ENCODE data around the gene HYLS1.

The HYLS1 gene

GRCh38 chr11:125945797-125946520 lies 58.5 kb downstream of the HYLS1 start, which contains the start of gene VSIG10L2:
Gene VSIG10L2 (plus strand): TSS chr11:125946044. CDS start chr11:125946056, 12 bp downstream.
- H3K9me2 ChIP-seq (ENCODE audit: low read depth, low read length) = no peaks in the 10 kb centered on the region
- no peak within 1 kb of the TSS for H3K4me2 ChIP-seq (ENCODE audit: low read length)
- no peaks in the 10 kb centered on the region for H4K20me1 ChIP-seq (ENCODE audit: insufficient read depth, low read length)
- no peaks in the 10 kb centered on the region for H3K36me3 ChIP-seq (ENCODE audit: insufficient read depth, low read length)
- H3K4me1 ChIP-seq (ENCODE audit: insufficient read depth, low read length, severe bottlenecking) = no peaks in the 10 kb centered on the region
- TF ChIP-seq EZH2 (IDR thresholded peaks at IDR 0.05; ENCODE audit: borderline replicate concordance, low read length) = no peak
- TF ChIP-seq CTCF (IDR thresholded peaks at IDR 0.05; ENCODE audit: low read length) = no peak
- no peak within 1 kb of the TSS for H3K4me3 ChIP-seq (ENCODE audit: low read depth, low read length, poor library complexity, severe bottlenecking)
- H3K9me3 ChIP-seq (ENCODE audit: low read length) = no peaks in the 10 kb centered on the region
- H3K9ac ChIP-seq (ENCODE audit: low read length) = no peak within 1 kb of the TSS
- H3F3A ChIP-seq (ENCODE audit: insufficient read depth, low read length) = no peaks in the 10 kb centered on the region
- no peak within 1 kb of the TSS for H2AFZ ChIP-seq (ENCODE audit: low read length)
- no peaks in the 10 kb centered on the region for H3K27me3 ChIP-seq (ENCODE audit: insufficient read depth, low read length)
- no peaks in the 10 kb centered on the region for H3K79me2 ChIP-seq (ENCODE audit: insufficient read depth, low read length)
- no peak within 1 kb of the TSS for H3K27ac ChIP-seq (ENCODE audit: low read depth, low read length, poor library complexity, severe bottlenecking)

DNA sequence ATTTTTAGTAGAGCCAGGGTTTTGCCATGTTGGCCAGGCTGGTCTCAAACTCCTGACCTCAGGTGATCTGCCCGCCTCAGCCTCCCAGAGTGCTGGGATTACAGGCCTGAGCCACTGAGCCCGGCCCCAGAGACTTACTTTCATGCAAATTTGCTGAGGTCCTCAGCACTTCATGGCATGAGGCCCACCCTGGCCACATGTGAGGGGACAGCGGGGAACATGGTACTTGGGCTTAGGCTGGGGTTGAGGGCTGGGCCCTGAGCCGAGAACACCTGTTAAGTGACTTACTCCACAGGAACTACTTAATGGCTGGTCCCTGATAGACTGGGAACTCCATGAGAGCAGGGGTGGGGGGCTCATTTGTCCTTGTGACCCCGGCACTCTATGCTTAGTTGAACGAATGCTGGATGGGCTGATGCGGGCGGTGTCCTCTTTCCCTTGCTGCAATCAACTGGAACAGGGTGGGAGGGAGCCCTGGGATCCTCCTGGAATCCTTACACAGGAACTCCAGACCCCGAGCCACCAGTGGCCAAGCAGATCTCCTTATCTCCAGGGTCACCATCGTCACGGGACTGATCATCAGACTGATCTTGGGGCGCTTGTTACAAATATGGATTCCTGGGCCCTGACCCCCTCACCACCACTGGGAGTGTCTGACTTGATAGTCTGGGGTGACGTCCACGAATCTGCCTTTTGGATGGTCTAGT lies 59.4 kb downstream of the HYLS1 start:
- Histone ChIP-seq H3K79me2 (ENCODE audit: insufficient read depth, low read length) (no peaks in the 10 kb centered on the region), H3K4me1 (ENCODE audit: insufficient read depth, low read length, severe bottlenecking) (no peaks in the 10 kb centered on the region), H3K36me3 (ENCODE audit: insufficient read depth, low read length) (no peaks in the 10 kb centered on the region), H4K20me1 (ENCODE audit: insufficient read depth, low read length) (no peaks in the 10 kb centered on the region), H3K4me3 (ENCODE audit: low read depth, low read length, poor library complexity, severe bottlenecking) (no peak overlapping the region), H3K9me3 (ENCODE audit: low read length) (no peaks in the 10 kb centered on the region), H3K27me3 (ENCODE audit: insufficient read depth, low read length) (no peaks in the 10 kb centered on the region), H2AFZ (ENCODE audit: low read length) (no peak overlapping the region), H3K27ac (ENCODE audit: low read depth, low read length, poor library complexity, severe bottlenecking) (no peak overlapping the region), H3K4me2 (ENCODE audit: low read length) (no peak overlapping the region), H3K9ac (ENCODE audit: low read length) (no peak overlapping the region), H3K9me2 (ENCODE audit: low read depth, low read length) (no peaks in the 10 kb centered on the region), H3F3A (ENCODE audit: insufficient read depth, low read length) (no peaks in the 10 kb centered on the region)
- no peak for TF ChIP-seq EZH2 (IDR thresholded peaks at IDR 0.05; ENCODE audit: borderline replicate concordance, low read length)
- no peak for TF ChIP-seq CTCF (IDR thresholded peaks at IDR 0.05; ENCODE audit: low read length)

GRCh38 chr11:125947419-125948277 lies 60.2 kb downstream of the HYLS1 start:
- H3K9me2 ChIP-seq (ENCODE audit: low read depth, low read length) = no peaks in the 10 kb centered on the region
- no peaks in the 10 kb centered on the region for H3K79me2 ChIP-seq (ENCODE audit: insufficient read depth, low read length)
- no peak overlapping the region for H2AFZ ChIP-seq (ENCODE audit: low read length)
- H3K9me3 ChIP-seq (ENCODE audit: low read length) = no peaks in the 10 kb centered on the region
- H3K4me1 ChIP-seq (ENCODE audit: insufficient read depth, low read length, severe bottlenecking) = no peaks in the 10 kb centered on the region
- no peak overlapping the region for H3K9ac ChIP-seq (ENCODE audit: low read length)
- no peaks in the 10 kb centered on the region for H3K36me3 ChIP-seq (ENCODE audit: insufficient read depth, low read length)
- TF ChIP-seq EZH2 (IDR thresholded peaks at IDR 0.05; ENCODE audit: borderline replicate concordance, low read length) (no peak), CTCF (IDR thresholded peaks at IDR 0.05; ENCODE audit: low read length) (no peak)
- H3F3A ChIP-seq (ENCODE audit: insufficient read depth, low read length) = no peaks in the 10 kb centered on the region
- no peaks in the 10 kb centered on the region for H3K27me3 ChIP-seq (ENCODE audit: insufficient read depth, low read length)
- no peaks in the 10 kb centered on the region for H4K20me1 ChIP-seq (ENCODE audit: insufficient read depth, low read length)
- no peak overlapping the region for H3K4me2 ChIP-seq (ENCODE audit: low read length)
- no peak overlapping the region for H3K4me3 ChIP-seq (ENCODE audit: low read depth, low read length, poor library complexity, severe bottlenecking)
- H3K27ac ChIP-seq (ENCODE audit: low read depth, low read length, poor library complexity, severe bottlenecking) = no peak overlapping the region

Measured in OCI-LY1 (cell line).